Mesendoderm (in vitro differentiated cells): ENCODE results near the gene SLX4.

ENCODE experiments used
- DNase-seq: peaks from one replicate; pipeline ENCODE4 v3.0.0; 2013
- H2AK5ac ChIP-seq: 2 replicates; pipeline ENCODE4 v1.6.1; 2013; ENCODE audit warnings: low read length, inconsistent platforms
- H2BK120ac ChIP-seq: 2 replicates; pipeline ENCODE4 v1.6.1; 2013; ENCODE audit warnings: low read depth, mild to moderate bottlenecking, low read length, moderate library complexity, mixed read lengths
- H2BK15ac ChIP-seq: replicated peaks from 2 replicates; pipeline ENCODE4 v1.6.1; 2013; ENCODE audit warnings: low read depth, mild to moderate bottlenecking, moderate library complexity
- H2BK5ac ChIP-seq: 2 replicates; pipeline ENCODE4 v1.6.1; 2013; ENCODE audit warnings: low read length, inconsistent platforms
- H3K18ac ChIP-seq: 2 replicates; pipeline ENCODE4 v1.6.1; 2013; ENCODE audit warnings: mild to moderate bottlenecking, low read length, mixed read lengths
- H3K23ac ChIP-seq: one replicate; pipeline ENCODE4 v1.6.1; 2013; ENCODE audit warnings: low read length
- H3K27ac ChIP-seq: 2 replicates; pipeline ENCODE4 v1.5.1; 2013; ENCODE audit warnings: low read depth, mild to moderate bottlenecking, inconsistent platforms, low read length, moderate library complexity
- H3K27me3 ChIP-seq: 2 replicates; pipeline ENCODE4 v1.6.1; 2013; ENCODE audit warnings: low read length, control low read depth, mild to moderate bottlenecking, inconsistent platforms; ENCODE audit not compliant: insufficient read depth, poor library complexity
- H3K36me3 ChIP-seq: 2 replicates; pipeline ENCODE4 v1.6.1; 2013; ENCODE audit warnings: low read length, inconsistent platforms; ENCODE audit not compliant: control insufficient read depth, insufficient read depth
- H3K4ac ChIP-seq: one replicate; pipeline ENCODE4 v1.6.1; 2013; ENCODE audit warnings: low read depth, mild to moderate bottlenecking, low read length, moderate library complexity
- H3K4me1 ChIP-seq: 2 replicates; pipeline ENCODE4 v1.6.1; 2013; ENCODE audit warnings: low read depth, low read length, inconsistent platforms; ENCODE audit not compliant: control insufficient read depth
- H3K4me2 ChIP-seq: 2 replicates; pipeline ENCODE4 v1.6.1; 2013; ENCODE audit warnings: low read length
- H3K4me3 ChIP-seq: 2 replicates; pipeline ENCODE4 v1.5.1; 2013; ENCODE audit warnings: mild to moderate bottlenecking, low read length
- H3K56ac ChIP-seq: one replicate; pipeline ENCODE4 v1.6.1; 2013; ENCODE audit warnings: low read length
- H3K79me1 ChIP-seq: 2 replicates; pipeline ENCODE4 v1.6.1; 2013; ENCODE audit warnings: low read length, inconsistent platforms
- H3K79me2 ChIP-seq: 2 replicates; pipeline ENCODE4 v1.6.1; 2013; ENCODE audit warnings: mild to moderate bottlenecking, low read length; ENCODE audit not compliant: control insufficient read depth, insufficient read depth
- H3K9ac ChIP-seq: 2 replicates; pipeline ENCODE4 v1.6.1; 2013; ENCODE audit warnings: low read length, inconsistent platforms
- H4K5ac ChIP-seq: one replicate; pipeline ENCODE4 v1.6.1; 2013; ENCODE audit warnings: low read length
- H4K8ac ChIP-seq: one replicate; pipeline ENCODE4 v1.6.1; 2013; ENCODE audit warnings: low read depth, mild to moderate bottlenecking, control low read depth, low read length, moderate library complexity
- WGBS: extraction: QIAGEN DNeasy Blood & Tissue Kit; methylation state at CpG from one replicate; pipeline ENCODE4 v1.1.7; 2013; ENCODE audit warnings: low lambda C conversion rate, missing lambda C conversion rate; ENCODE audit not compliant: insufficient coverage; ENCODE audit errors: extremely low coverage; 5-methylcytosine and 5-hydroxymethylcytosine counted together

The SLX4 gene

DNA sequence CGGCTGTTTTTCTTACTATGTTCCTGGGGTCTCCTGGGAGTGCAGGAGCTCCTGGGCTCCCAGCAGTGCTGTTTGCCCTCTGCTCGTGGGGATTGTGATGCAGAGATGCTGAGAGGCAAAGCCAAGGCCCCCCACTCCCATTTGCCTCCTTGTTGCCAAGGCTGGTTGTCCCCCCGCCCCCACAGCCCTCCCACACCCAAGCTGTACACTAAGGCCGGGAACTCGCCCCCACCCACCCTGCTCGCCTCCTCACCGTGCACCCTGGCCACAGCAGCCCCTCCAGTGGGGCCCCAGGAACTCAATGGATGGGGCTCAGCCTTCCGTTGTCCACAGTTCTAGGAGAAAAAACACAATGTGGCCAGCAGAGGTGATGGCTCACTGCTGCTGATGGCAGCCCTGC is 44.4 kb downstream of the SLX4 start:
- H2AK5ac ChIP-seq: no peak overlapping the region
- DNase-seq: no peak
- no peak overlapping the region for H2BK15ac ChIP-seq
- H3K4me2 ChIP-seq: no peak overlapping the region
- H3K23ac ChIP-seq: no peak overlapping the region
- H3K56ac ChIP-seq: no peak overlapping the region
- no peak overlapping the region for H3K27ac ChIP-seq
- no peaks in the 10 kb centered on the region for H3K4me1 ChIP-seq
- no peaks in the 10 kb centered on the region for H3K27me3 ChIP-seq
- no peaks in the 10 kb centered on the region for H3K79me1 ChIP-seq
- H3K36me3 ChIP-seq: no peaks in the 10 kb centered on the region
- H2BK120ac ChIP-seq: no peak overlapping the region
- no peaks in the 10 kb centered on the region for H3K79me2 ChIP-seq
- no peak overlapping the region for H4K8ac ChIP-seq
- no CpG with 5 or more reads among the region's 8 CpGs for WGBS
- no peak overlapping the region for H3K4me3 ChIP-seq
- H2BK5ac ChIP-seq: no peak overlapping the region
- H3K18ac ChIP-seq: no peak overlapping the region
- no peak overlapping the region for H4K5ac ChIP-seq
- H3K4ac ChIP-seq: no peak overlapping the region
- no peak overlapping the region for H3K9ac ChIP-seq

DNA sequence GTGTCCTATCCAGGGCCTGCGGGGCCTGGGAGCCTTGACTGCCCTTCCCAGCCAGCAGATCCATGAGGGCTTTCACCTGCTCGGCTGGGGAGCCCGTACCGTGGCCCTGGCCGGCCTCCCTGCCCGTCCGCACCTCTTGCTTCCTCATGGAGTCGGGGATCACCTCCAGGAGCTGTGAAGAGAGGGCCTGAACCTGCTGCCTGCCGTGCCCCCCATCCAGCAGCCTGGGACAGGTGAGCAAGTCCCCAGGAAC is 46.6 kb downstream of the SLX4 start:
- H4K8ac ChIP-seq: no peak overlapping the region
- no peaks in the 10 kb centered on the region for H3K4me1 ChIP-seq
- H3K4ac ChIP-seq: no peak overlapping the region
- no peaks in the 10 kb centered on the region for H3K27me3 ChIP-seq
- H3K23ac ChIP-seq: no peak overlapping the region
- no peaks in the 10 kb centered on the region for H3K79me1 ChIP-seq
- no peaks in the 10 kb centered on the region for H3K79me2 ChIP-seq
- no peaks in the 10 kb centered on the region for H3K36me3 ChIP-seq
- WGBS: no CpG with 5 or more reads among the region's 9 CpGs
- H3K18ac ChIP-seq: no peak overlapping the region
- H2BK120ac ChIP-seq: no peak overlapping the region
- H3K9ac ChIP-seq: no peak overlapping the region
- no peak overlapping the region for H3K56ac ChIP-seq
- H3K27ac ChIP-seq: no peak overlapping the region
- H3K4me3 ChIP-seq: no peak overlapping the region
- no peak overlapping the region for H2BK15ac ChIP-seq
- H4K5ac ChIP-seq: no peak overlapping the region
- H2BK5ac ChIP-seq: no peak overlapping the region
- H3K4me2 ChIP-seq: no peak overlapping the region
- DNase-seq: no peak
- H2AK5ac ChIP-seq: no peak overlapping the region

GRCh38 chr16:3564130-3564888 is 47.1 kb downstream of the SLX4 start:
- Histone ChIP-seq H3K56ac (no peak overlapping the region), H2BK5ac (no peak overlapping the region), H3K4me1 (no peaks in the 10 kb centered on the region), H2AK5ac (no peak overlapping the region), H4K5ac (no peak overlapping the region), H4K8ac (no peak overlapping the region), H3K4ac (no peak overlapping the region), H3K4me2 (no peak overlapping the region), H3K79me1 (no peaks in the 10 kb centered on the region), H3K36me3 (no peaks in the 10 kb centered on the region), H3K23ac (no peak overlapping the region), H2BK120ac (no peak overlapping the region), H3K4me3 (no peak overlapping the region), H3K27me3 (no peaks in the 10 kb centered on the region), H3K18ac (no peak overlapping the region), H2BK15ac (no peak overlapping the region), H3K9ac (no peak overlapping the region), H3K79me2 (no peaks in the 10 kb centered on the region), H3K27ac (no peak overlapping the region)
- no peak for DNase-seq
- no CpG with 5 or more reads among the region's 43 CpGs for WGBS

- H3K23ac ChIP-seq: no peak overlapping the region
- H3K4ac ChIP-seq: no peak overlapping the region
Observed at GRCh38 chr16:3562914-3563480, 48.4 kb downstream of the SLX4 start.

DNA sequence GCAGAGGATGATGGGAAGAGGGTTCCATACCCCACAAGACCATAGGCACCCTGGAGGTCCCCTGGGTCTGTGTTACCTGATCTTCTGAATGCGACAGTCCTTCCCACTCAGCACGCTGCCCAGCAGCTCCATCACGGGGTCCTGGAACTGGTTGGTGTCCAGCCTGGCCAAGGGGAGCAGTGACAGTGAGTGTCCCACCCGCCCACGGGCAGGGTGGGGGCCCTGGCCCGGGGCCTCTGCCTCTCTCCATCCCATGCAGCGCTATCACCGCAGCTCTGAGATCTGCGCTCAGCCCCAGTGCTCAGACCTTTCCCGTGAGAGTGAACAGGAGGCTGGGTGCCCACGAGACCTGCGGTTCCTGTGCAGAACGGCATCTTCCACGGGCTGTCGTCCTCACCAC is 49.8 kb downstream of the SLX4 start:
- H3K4ac ChIP-seq: no peak overlapping the region
- H2BK15ac ChIP-seq: no peak overlapping the region
- H4K8ac ChIP-seq: no peak overlapping the region
- no peak overlapping the region for H2BK5ac ChIP-seq
- no peaks in the 10 kb centered on the region for H3K79me1 ChIP-seq
- no peak overlapping the region for H2BK120ac ChIP-seq
- H3K18ac ChIP-seq: no peak overlapping the region
- H3K23ac ChIP-seq: no peak overlapping the region
- H3K4me2 ChIP-seq: no peak overlapping the region
- DNase-seq: no peak
- H3K4me1 ChIP-seq: no peaks in the 10 kb centered on the region
- H3K4me3 ChIP-seq: no peak overlapping the region
- no peaks in the 10 kb centered on the region for H3K27me3 ChIP-seq
- H3K36me3 ChIP-seq: no peaks in the 10 kb centered on the region
- no peak overlapping the region for H4K5ac ChIP-seq
- no peak overlapping the region for H3K27ac ChIP-seq
- H3K56ac ChIP-seq: no peak overlapping the region
- H3K79me2 ChIP-seq: no peaks in the 10 kb centered on the region
- WGBS: no CpG with 5 or more reads among the region's 15 CpGs
- no peak overlapping the region for H2AK5ac ChIP-seq
- no peak overlapping the region for H3K9ac ChIP-seq

More at GRCh38 chr16:3562914-3563480, 48.4 kb downstream of the SLX4 start:
- H4K8ac ChIP-seq: no peak overlapping the region
- no peaks in the 10 kb centered on the region for H3K79me2 ChIP-seq
- no peak overlapping the region for H2AK5ac ChIP-seq
- no peak overlapping the region for H3K56ac ChIP-seq
- H2BK5ac ChIP-seq: no peak overlapping the region
- H3K18ac ChIP-seq: no peak overlapping the region
- H3K27me3 ChIP-seq: no peaks in the 10 kb centered on the region
- no peak overlapping the region for H3K27ac ChIP-seq
- H2BK15ac ChIP-seq: no peak overlapping the region
- H4K5ac ChIP-seq: no peak overlapping the region
- H3K4me3 ChIP-seq: no peak overlapping the region
- H3K4me2 ChIP-seq: no peak overlapping the region
- H3K9ac ChIP-seq: no peak overlapping the region
- H2BK120ac ChIP-seq: no peak overlapping the region
- no CpG with 5 or more reads among the region's 29 CpGs for WGBS
- no peak for DNase-seq
- no peaks in the 10 kb centered on the region for H3K79me1 ChIP-seq
- H3K4me1 ChIP-seq: no peaks in the 10 kb centered on the region
- no peaks in the 10 kb centered on the region for H3K36me3 ChIP-seq
